ENCODE measurements around the gene INSM2.
A peak's percentile ranks its signal among the peaks of the same experiment; 100 is the strongest.

The INSM2 gene

GRCh38 chr14:35535483-35536112 is 1.6 kb downstream of the INSM2 start:
- Histone ChIP-seq H3K4me3 (peak overlapping the region in 4 of 7 experiments; percentile 36 to 62 (median 50)), H3K27ac (no peak overlapping the region)

DNA sequence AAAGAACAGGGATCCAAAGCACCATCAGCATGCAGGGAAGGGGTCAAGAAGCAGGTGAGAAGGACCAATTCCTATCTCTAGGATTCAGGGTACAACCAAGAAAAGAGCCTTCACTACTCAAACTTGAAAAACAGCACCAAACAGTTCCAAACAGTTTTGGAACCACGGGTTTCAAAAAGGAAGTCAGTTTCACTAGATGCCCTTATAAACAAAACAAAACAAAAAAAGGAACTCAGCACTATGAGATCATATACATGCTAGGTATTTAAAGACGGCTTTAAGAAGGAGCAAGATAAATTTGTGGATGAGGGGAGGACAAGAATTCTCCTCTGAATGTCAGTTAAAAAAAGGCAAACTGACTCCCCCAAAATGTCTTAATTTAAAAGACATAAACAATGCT is 6.0 kb downstream of the INSM2 start:
- Histone ChIP-seq H3K4me3 (no peak overlapping the region), H3K27ac (no peak overlapping the region)

DNA sequence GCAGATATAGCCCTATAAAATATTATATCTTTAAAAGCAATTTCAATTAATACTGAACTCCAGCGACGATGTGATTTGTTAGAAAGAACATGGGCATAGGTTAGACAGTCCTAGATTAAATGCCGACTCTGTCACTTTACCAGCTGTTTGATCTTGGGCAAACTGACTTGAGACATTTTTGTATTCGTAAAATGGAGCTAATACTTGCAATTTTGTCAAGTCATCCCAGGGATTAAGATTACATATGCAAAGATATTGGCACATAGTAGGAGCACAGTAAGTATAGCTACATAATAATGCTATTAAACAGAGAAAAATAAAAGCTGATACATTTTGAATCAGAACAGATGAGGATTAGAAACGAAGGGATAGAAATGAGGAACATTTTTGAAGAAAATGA is 9.0 kb downstream of the INSM2 start:
- Histone ChIP-seq H3K4me3 (no peak overlapping the region), H3K27ac (no peak overlapping the region)

- H3K4me3 ChIP-seq: no peak overlapping the region
- H3K27ac ChIP-seq: no peak overlapping the region
These were observed 15.6 kb downstream of the INSM2 start for GRCh38 chr14:35549551-35549950.

DNA sequence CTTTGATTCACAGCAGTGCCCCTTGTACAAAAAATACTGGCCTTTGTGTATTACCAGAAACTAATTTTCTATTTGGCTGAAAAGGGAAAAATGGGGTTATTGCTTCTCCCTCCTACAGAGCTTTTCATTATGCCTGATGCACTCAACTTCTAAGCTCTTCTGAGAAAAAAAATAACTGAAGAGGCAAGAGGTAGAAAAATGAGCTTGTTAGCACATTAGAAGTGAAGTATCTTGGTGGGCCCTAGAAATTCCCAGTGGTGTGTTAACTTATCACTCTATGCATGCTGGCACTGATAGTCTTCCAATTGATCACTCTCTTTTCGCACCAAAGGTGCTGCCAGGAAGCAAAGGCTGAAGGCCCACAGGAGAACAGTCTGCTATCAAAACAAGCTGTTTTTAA is 17.1 kb downstream of the INSM2 start:
- Histone ChIP-seq H3K4me3 (no peak overlapping the region), H3K27ac (no peak overlapping the region)

DNA sequence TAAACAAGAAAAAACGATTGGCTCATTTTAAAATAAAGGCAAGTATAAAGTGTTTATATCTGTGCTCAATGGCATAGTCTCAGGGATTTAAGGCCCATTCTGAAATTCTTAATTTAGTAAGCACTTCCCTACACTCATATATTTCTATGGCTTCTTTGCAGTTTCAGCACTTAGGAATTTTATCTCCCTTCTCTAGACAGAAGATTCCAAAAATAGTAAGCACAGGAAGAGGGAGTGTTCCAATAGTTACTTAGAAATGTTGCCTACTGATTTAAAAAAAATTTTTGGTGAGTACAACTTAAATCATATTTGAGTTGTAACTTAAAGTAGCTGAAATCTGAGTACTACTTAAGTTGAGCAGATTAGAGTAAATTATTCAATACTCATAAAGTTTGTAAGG is 19.8 kb downstream of the INSM2 start:
- no peak overlapping the region for H3K27ac ChIP-seq
- H3K4me3 ChIP-seq: no peak overlapping the region

DNA sequence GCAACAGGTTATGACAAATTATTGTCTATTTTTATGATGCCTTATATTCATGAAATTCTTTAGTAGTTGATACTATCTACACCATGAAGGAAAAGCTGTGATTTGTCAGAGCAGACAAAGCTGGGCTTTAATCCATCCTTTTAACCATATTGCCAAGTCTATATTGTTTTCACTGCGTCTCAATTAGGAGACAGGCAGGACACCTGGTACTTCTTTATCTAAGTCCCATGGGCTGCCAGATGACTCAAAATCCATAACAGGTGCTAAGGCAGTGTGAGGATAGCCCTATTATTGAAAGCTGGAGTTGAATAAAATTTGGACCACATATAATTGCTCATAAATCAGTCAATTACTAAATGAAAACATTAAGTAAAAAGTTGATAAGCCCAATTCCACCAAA is 22.6 kb downstream of the INSM2 start:
- Histone ChIP-seq H3K4me3 (no peak overlapping the region), H3K27ac (no peak overlapping the region)

- Histone ChIP-seq H3K27ac (no peak overlapping the region), H3K4me3 (no peak overlapping the region)
These were observed 23.3 kb downstream of the INSM2 start for GRCh38 chr14:35557221-35557747.

- Histone ChIP-seq H3K27ac (no peak overlapping the region), H3K4me3 (no peak overlapping the region)
These were observed 24.7 kb downstream of the INSM2 start for GRCh38 chr14:35558680-35559079.

GRCh38 chr14:35565871-35566464 is 32.0 kb downstream of the INSM2 start:
- no peak overlapping the region for H3K4me3 ChIP-seq

GRCh38 chr14:35571598-35571997 is 37.6 kb downstream of the INSM2 start:
- Histone ChIP-seq H3K27ac (no peak overlapping the region), H3K4me3 (no peak overlapping the region)

More at GRCh38 chr14:35565871-35566464, 32.0 kb downstream of the INSM2 start:
- H3K27ac ChIP-seq: no peak overlapping the region

DNA sequence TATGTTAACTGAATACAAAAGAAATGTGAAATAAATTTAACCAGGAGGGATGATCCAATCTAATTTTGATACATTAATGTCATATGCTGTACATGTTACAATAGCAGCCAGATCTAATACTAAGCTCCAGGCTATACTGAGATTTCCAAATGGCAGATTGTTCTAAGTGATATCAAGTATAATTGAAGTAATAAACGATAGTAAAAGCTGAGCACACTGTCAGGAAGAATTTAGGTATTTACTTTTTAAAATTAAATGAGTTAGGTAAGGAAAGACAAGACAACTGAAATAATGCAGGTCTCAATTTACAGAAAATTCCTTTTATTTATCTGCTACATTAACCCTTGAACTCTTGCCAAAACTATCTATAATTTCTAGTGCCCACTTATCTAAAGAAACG is 39.9 kb downstream of the INSM2 start:
- no peak overlapping the region for H3K27ac ChIP-seq
- H3K4me3 ChIP-seq: no peak overlapping the region

- no peak overlapping the region for H3K27ac ChIP-seq
These were observed 42.3 kb downstream of the INSM2 start for GRCh38 chr14:35576260-35576659.

GRCh38 chr14:35576856-35577255 is 42.9 kb downstream of the INSM2 start:
- H3K4me3 ChIP-seq: no peak overlapping the region

More at GRCh38 chr14:35576260-35576659, 42.3 kb downstream of the INSM2 start:
- no peak overlapping the region for H3K4me3 ChIP-seq

GRCh38 chr14:35578135-35578534 is 44.2 kb downstream of the INSM2 start:
- Histone ChIP-seq H3K4me3 (no peak overlapping the region), H3K27ac (no peak overlapping the region)

More at GRCh38 chr14:35576856-35577255, 42.9 kb downstream of the INSM2 start:
- H3K27ac ChIP-seq: no peak overlapping the region

GRCh38 chr14:35578639-35579038 is 44.7 kb downstream of the INSM2 start:
- H3K27ac ChIP-seq: no peak overlapping the region

More at GRCh38 chr14:35578639-35579038, 44.7 kb downstream of the INSM2 start:
- no peak overlapping the region for H3K4me3 ChIP-seq
